Activated T-helper 17 cell treated with anti-CD3 and anti-CD28 coated beads, Interleukin-2, amount 50 U/mL, for 72 hours (primary cell): ENCODE measurements around the gene LARP4. TPM values are rescaled to one million over a fixed set of nuclear protein-coding genes. Genes with fewer than 3 reads are reported as not detected.
"Not testable (repeated sequence)": the region's sequence is repeated elsewhere in the genome, so short reads cannot be mapped to it uniquely, and the experiment has no call there.

Experiments
- ATAC-seq: fragments of 150-1000 bp; cut with Tn5 transposase; replicated peaks from 2 replicates; pipeline ENCODE4 v1.10.0; 2021; ENCODE audit warnings: mild to moderate bottlenecking, moderate library complexity
- H3K27ac Mint-ChIP-seq: one replicate; pipeline ENCODE4 v1.8.0; 2022; ENCODE audit warnings: mixed read lengths
- H3K27me3 Mint-ChIP-seq: one replicate; pipeline ENCODE4 v1.8.0; 2022; ENCODE audit warnings: mixed read lengths
- H3K36me3 Mint-ChIP-seq: one replicate; pipeline ENCODE4 v1.8.0; 2022; ENCODE audit warnings: low read depth, mild to moderate bottlenecking, mixed read lengths
- H3K4me1 Mint-ChIP-seq: one replicate; pipeline ENCODE4 v1.8.0; 2022; ENCODE audit warnings: mixed read lengths
- H3K4me3 Mint-ChIP-seq: one replicate; pipeline ENCODE4 v1.8.0; 2022; ENCODE audit warnings: mild to moderate bottlenecking, mixed read lengths
- H3K9me3 Mint-ChIP-seq: one replicate; pipeline ENCODE4 v1.8.0; 2022; ENCODE audit warnings: mixed read lengths
- total RNA-seq, 2 donors: library from RNA; stranded (reverse); gene quantifications; one replicate each; pipeline ENCODE4 v1.2.3, GENCODE V29; 2022

Gene LARP4
- total RNA-seq, 2 donors from 2014 or later = 35.2 to 80.7 TPM

GRCh38 chr12:50517421-50518048 lies 116.8 kb downstream of the LARP4 start:
- H3K9me3 Mint-ChIP-seq = no peaks in the 10 kb centered on the region
- H3K27me3 Mint-ChIP-seq = no peaks in the 10 kb centered on the region
- H3K27ac Mint-ChIP-seq = no peak overlapping the region
- ATAC-seq = peak; percentile 91
- H3K36me3 Mint-ChIP-seq = peaks cover 2% of the 10 kb centered on the region
- no peak overlapping the region for H3K4me3 Mint-ChIP-seq
- peaks cover 33% of the 10 kb centered on the region for H3K4me1 Mint-ChIP-seq

- ATAC-seq = no peak
- Mint-ChIP-seq H3K4me3 (no peak overlapping the region), H3K36me3 (peaks cover 6% of the 10 kb centered on the region), H3K9me3 (no peaks in the 10 kb centered on the region), H3K27me3 (no peaks in the 10 kb centered on the region), H3K27ac (no peak overlapping the region), H3K4me1 (peaks cover 33% of the 10 kb centered on the region)
Observed at GRCh38 chr12:50518090-50518489, 117.4 kb downstream of the LARP4 start.

GRCh38 chr12:50519353-50519752 lies 118.7 kb downstream of the LARP4 start:
- Mint-ChIP-seq H3K9me3 (no peaks in the 10 kb centered on the region), H3K4me1 (peaks cover 35% of the 10 kb centered on the region), H3K4me3 (no peak overlapping the region), H3K36me3 (peaks cover 6% of the 10 kb centered on the region), H3K27me3 (no peaks in the 10 kb centered on the region), H3K27ac (peak overlapping the region; percentile 53)
- ATAC-seq = no peak

- H3K4me3 Mint-ChIP-seq = peak overlapping the region; percentile 12
- no peaks in the 10 kb centered on the region for H3K27me3 Mint-ChIP-seq
- no peaks in the 10 kb centered on the region for H3K9me3 Mint-ChIP-seq
- ATAC-seq = no peak
- H3K27ac Mint-ChIP-seq = peak overlapping the region; percentile 80
- H3K36me3 Mint-ChIP-seq = peaks cover 6% of the 10 kb centered on the region
- H3K4me1 Mint-ChIP-seq = peaks cover 22% of the 10 kb centered on the region
Observed at GRCh38 chr12:50520416-50521207, 119.9 kb downstream of the LARP4 start.

- H3K36me3 Mint-ChIP-seq, H3K27me3 Mint-ChIP-seq, H3K27ac Mint-ChIP-seq, H3K9me3 Mint-ChIP-seq, H3K4me3 Mint-ChIP-seq, ATAC-seq: not testable (repeated sequence)
- H3K4me1 Mint-ChIP-seq = peaks cover 16% of the 10 kb centered on the region
Observed at GRCh38 chr12:50521781-50522180, 121.1 kb downstream of the LARP4 start.

GRCh38 chr12:50523772-50524171 lies 123.1 kb downstream of the LARP4 start:
- peaks cover 18% of the 10 kb centered on the region for H3K4me1 Mint-ChIP-seq
- peak overlapping the region; percentile 5 for H3K27ac Mint-ChIP-seq
- peaks cover 6% of the 10 kb centered on the region for H3K36me3 Mint-ChIP-seq
- no peak for ATAC-seq
- H3K9me3 Mint-ChIP-seq = no peaks in the 10 kb centered on the region
- H3K4me3 Mint-ChIP-seq = no peak overlapping the region
- no peaks in the 10 kb centered on the region for H3K27me3 Mint-ChIP-seq

GRCh38 chr12:50524621-50525020 lies 123.9 kb downstream of the LARP4 start:
- no peak for ATAC-seq
- Mint-ChIP-seq H3K4me3 (no peak overlapping the region), H3K4me1 (peaks cover 22% of the 10 kb centered on the region), H3K9me3 (no peaks in the 10 kb centered on the region), H3K36me3 (peaks cover 6% of the 10 kb centered on the region), H3K27me3 (no peaks in the 10 kb centered on the region), H3K27ac (peak overlapping the region; percentile 5)

GRCh38 chr12:50525422-50525821 lies 124.7 kb downstream of the LARP4 start:
- no peaks in the 10 kb centered on the region for H3K27me3 Mint-ChIP-seq
- peaks cover 6% of the 10 kb centered on the region for H3K36me3 Mint-ChIP-seq
- H3K9me3 Mint-ChIP-seq = no peaks in the 10 kb centered on the region
- peak overlapping the region; percentile 0 for H3K27ac Mint-ChIP-seq
- no peak overlapping the region for H3K4me3 Mint-ChIP-seq
- no peak for ATAC-seq
- peaks cover 20% of the 10 kb centered on the region for H3K4me1 Mint-ChIP-seq

- H3K27ac Mint-ChIP-seq = no peak overlapping the region
- H3K27me3 Mint-ChIP-seq = no peaks in the 10 kb centered on the region
- H3K9me3 Mint-ChIP-seq = no peaks in the 10 kb centered on the region
- no peak overlapping the region for H3K4me3 Mint-ChIP-seq
- no peak for ATAC-seq
- peaks cover 15% of the 10 kb centered on the region for H3K4me1 Mint-ChIP-seq
- H3K36me3 Mint-ChIP-seq = peaks cover 5% of the 10 kb centered on the region
Observed at GRCh38 chr12:50527359-50527726, 126.7 kb downstream of the LARP4 start.

GRCh38 chr12:50528800-50529199 lies 128.1 kb downstream of the LARP4 start:
- H3K27ac Mint-ChIP-seq = peak overlapping the region; percentile 34
- H3K4me1 Mint-ChIP-seq = peaks cover 15% of the 10 kb centered on the region
- H3K9me3 Mint-ChIP-seq = no peaks in the 10 kb centered on the region
- no peaks in the 10 kb centered on the region for H3K36me3 Mint-ChIP-seq
- no peaks in the 10 kb centered on the region for H3K27me3 Mint-ChIP-seq
- no peak overlapping the region for H3K4me3 Mint-ChIP-seq
- no peak for ATAC-seq

GRCh38 chr12:50529345-50529744 lies 128.7 kb downstream of the LARP4 start:
- H3K9me3 Mint-ChIP-seq = no peaks in the 10 kb centered on the region
- H3K36me3 Mint-ChIP-seq = no peaks in the 10 kb centered on the region

More at GRCh38 chr12:50529345-50529744, 128.7 kb downstream of the LARP4 start:
- Mint-ChIP-seq H3K4me3 (no peak overlapping the region), H3K4me1 (peaks cover 10% of the 10 kb centered on the region), H3K27me3 (no peaks in the 10 kb centered on the region), H3K27ac (peak overlapping the region; percentile 34)
- no peak for ATAC-seq

Other genes with a start within 250 kb of the LARP4 start
- gene CERS5, start 233.5 kb upstream of the LARP4 start, total RNA-seq = 10 to 100 TPM; 72.0 to 77.6 TPM
- gene LIMA1, start 117.4 kb upstream of the LARP4 start, total RNA-seq = 10 to 100 TPM; 61.8 to 65.7 TPM
- gene FAM186A, start 4.3 kb upstream of the LARP4 start, total RNA-seq = not detected
- 10 to 100 TPM; 18.6 to 20.1 TPM for gene DIP2B, start 104.1 kb downstream of the LARP4 start, total RNA-seq